Measurements from ENCODE around the gene TDP2.
"Not testable (repeated sequence)": the region's sequence is repeated elsewhere in the genome, so short reads cannot be mapped to it uniquely, and the experiment has no call there.

TDP2 gene

DNA sequence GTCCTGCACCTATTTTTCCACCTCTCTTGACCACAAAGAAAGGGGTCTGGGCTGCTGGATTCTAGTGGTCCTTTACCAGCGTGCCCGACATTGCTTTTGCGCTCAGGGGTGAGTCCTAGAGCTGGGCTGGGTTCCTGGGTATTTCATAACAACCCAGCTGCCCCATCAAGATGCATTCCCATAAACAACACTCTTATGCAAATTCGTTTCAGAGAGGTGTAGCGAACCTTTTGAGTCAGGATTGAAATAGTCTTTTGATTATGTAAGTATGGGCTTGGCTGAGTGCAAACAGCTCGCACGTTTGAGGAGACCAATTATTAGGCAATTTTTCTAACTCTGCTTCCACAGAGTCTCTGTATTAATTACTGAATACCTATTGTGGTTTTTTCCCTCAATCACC is 13.9 kb upstream of the TDP2 start:
- DNase-seq: no peak

DNA sequence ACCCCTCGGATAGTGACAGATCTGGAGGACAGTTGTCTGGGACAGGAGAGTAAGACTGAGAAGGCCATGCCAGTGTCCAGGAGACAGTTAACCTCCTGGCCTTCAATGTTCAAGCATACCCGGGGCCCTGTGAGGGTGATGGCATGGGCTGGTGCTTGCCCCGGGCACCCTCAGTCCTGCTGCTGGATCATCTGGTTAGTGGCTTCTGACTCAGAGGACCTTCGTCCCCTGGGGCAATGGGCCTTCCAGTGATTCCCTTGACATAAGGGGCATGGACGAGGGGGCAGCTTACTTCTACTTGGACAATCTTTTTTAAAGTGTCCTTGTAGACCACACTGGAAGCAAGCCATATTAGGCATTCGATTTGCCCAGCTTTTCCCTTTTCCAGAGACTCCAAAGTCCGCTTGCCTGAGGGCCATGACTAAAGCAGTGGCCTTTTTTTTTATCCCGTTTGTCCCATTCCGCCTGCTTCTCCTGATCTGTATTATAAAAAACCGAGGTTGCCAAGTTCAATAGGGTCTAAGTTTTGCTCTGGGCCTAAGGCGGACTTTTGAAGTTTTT is 12.2 kb upstream of the TDP2 start:
- not testable (repeated sequence) for DNase-seq

DNA sequence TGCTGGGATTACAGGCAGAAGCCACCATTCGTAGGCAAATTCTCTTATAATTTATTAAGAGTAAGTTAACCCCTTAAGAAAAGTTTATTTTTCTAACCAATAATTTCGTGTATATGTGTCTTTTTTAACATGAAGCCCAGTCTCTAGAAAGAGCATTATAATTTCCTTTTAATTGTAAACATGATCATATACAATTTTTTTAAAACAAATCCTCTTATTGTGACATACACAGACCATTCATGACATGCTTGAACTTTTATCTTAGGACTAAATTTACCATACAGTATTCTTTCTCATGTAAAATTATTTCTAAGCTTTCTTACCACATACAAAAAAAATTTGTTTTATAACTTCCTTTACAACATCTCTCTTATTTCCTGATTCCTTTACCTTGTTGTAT is 6.9 kb upstream of the TDP2 start:
- no peak for DNase-seq

DNA sequence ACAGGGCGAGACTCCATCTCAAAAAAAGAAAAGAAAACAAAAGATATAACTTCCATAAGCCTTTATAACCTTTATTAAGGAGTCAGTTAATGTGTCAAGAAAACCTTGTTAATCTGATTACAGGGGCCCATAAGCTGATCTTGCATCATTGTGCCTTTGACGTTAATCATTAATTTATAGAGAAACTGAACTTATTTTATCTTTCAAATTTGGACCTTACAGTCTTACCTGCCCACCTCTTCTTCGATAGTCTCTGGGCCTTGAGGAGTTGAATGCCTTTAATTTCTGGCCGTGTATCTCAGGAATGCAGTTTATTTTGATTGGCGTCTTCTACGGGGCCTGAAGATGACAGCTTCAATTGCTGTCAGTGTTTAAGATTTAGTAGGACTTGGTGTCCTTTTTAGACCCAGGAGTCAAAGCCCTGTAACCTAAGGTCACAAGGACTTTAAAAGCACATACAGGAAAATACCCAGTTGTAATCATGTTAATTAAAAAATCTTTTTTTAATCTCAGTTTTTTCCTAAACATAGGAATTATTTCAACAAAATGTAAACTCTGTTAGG is 6.0 kb upstream of the TDP2 start:
- no peak for DNase-seq

DNA sequence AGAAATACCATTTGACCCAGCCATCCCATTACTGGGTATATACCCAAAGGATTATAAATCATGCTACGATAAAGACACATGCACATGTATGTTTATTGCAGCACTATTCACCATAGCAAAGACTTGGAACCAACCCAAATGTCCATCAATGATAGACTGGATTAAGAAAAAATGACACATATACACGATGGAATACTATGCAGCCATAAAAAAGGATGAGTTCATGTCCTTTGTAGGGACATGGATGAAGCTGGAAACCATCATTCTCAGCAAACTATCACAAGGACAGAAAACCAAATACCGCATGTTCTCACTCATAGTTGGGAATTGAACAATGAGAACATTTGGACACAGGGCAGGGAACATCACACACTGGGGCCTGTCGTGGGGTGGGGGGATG is 4.4 kb upstream of the TDP2 start:
- not testable (repeated sequence) for DNase-seq

DNA sequence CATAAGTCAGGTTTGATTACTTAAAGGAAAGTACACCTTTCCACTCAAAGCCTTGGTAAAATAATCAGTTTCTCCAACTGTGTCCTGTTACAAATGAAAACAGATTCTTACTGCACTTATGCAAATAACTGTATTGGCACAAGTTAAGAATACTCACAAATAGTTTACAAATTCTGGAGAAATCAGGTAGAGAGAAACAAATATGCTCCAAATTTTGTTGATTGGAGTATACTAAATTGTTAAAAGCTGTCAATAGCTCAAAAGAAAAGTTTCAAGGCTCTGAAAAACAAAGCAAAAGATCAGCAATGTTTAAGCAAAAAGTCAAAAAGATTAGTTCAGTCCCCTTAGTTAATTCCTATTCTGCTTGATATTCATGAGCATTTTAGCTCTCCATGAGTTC is 3.8 kb upstream of the TDP2 start:
- not testable (repeated sequence) for DNase-seq

DNA sequence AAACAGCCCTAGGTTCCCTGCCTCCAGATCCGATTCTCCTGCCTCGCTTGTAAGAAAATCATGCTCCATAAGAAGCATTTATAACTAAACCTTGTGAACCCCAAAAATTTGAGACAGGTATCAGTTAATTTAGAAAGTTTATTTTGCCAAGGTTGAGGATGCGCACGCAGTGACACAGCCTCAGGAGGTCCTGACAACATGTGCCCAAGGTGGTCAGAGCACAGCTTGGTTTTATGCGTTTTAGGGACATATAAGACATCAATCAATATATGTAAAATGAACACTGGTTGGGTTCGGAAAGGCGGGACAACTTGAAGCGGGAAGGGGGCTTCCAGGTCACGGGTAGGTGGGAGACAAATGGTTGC is 2.3 kb upstream of the TDP2 start:
- no peak for DNase-seq

DNA sequence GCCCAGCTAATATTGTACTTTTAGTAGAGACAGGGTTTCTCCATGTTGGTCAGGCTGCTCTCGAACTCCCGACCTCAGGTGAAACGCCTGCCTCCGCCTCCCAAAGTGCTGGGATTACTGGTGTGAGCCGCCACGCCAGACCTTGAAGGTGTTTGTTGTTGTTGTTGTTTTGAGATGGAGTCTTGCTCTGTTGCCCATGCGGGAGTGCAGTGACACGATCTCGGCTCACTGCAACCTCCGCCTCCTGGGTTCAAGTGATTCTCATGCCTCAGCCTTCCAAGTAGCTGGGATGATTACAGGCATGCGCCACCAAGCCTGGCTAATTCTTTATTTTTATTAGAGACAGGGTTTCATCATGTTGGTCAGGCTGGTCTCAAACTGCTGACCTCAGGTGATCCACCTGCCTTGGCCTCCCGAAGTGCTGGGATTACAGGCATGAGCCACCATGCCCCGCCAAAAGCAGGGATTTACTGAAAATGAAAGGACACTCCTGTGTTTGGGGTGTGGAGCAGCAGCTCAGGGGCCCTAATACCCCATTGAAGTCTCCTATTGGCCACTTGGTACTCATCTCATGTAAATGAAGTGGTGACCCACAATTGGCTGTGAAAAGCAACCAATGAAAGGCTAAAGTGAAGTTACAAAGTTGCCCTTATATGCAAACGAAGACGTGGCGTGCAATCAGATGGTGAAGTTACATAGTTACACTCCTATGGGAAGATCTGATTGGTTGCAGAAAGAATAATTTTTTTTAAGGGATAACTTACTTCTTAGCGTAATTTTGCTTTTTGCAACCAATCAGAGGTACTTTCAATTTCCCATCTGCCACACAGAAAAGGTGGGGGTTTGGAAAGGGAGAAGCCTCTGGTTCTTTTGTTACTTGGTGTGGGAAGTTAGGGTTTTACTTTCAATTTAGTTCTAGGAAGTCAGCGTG is 1.6 kb upstream of the TDP2 start:
- not testable (repeated sequence) for DNase-seq

DNA sequence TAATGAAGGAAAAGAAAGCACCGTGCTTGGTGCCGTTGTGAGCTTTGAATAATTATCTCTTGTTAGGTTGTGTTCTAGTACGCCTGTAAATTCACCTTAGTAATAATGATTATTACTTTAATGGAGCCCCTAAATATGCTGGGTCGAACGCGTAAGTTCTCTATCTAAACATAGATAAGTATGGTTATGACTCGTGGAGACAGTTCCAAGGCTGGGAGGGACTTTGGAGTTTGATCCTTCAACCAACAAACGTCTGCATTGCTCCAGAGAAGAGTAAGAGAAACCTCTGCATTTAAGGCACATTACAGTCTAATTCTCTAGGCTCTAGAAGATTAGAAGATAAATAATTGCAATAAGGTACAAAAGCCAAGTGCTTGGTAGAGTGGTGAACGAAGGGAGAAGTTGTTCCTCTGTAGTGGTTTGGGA is 692 bp upstream of the TDP2 start:
- no peak for DNase-seq

DNA sequence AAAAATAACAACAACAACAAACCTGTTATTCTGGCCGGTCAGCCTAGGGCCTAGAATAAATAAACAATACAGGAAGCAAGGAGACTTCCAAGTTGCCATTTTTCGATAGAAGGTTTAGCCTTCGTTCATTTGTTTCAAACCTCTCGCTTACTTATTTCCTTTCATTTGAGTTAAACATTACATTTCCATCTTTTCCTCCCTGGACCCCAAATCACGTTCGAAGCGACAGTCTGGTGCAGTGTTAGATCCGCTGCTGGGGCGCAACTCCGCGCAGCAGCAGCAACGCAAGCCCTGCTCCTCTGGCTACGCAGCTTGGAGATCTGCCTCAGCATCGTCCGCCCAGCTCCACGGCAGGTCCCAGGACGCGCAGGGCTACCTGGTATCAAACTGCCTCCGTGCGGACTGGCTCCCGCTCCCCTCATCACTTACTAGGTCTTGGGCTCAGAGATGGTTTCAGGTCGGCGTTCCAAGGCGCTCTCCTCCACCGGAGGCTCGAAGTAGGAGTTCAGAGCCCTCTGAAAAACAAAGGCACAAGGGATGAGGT is 530 bp downstream of the TDP2 start:
- no peak for DNase-seq

DNA sequence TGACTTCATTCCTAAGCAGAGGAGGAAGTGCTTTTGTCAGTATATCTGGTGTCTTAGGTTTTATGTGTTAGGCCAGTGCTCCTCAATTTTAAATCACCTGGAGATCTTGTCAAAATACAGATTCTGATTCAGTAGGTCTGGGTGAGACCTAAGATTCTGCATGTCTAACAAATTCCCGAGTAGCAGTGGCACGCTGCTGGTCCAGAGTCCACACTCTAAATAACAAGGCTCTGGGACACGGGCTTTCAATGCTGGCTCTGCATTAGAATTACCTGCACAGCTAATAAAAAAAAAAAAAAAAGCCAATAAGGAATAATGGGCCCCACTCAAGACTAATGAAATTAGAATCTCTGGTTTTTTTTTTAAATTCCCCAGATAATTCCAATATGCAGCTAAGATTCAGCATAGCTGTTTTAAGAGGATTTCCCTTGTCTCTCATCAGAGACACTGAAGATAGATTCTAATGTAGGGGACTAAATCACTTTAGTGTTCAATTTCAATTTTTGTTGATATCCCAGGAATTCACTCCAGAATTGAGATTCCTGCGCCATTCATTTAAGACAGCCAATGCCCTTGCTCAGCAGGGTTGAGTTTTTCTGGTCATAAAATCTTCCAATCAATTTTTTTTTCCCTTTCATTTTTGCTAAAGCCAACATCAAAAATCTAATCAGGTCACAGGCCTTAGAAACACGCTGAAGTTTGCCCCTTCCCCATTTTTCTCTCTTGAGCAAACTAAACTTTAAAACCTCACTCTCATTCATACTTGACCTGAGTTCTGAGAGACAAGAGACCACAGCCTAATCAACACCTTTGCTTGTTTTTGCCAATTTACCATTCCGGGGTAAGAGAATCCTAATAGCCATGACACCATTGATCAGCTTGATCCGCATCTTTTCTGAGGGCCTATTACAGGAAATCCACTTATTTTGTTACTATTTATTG is 2.4 kb downstream of the TDP2 start:
- DNase-seq: no peak

DNA sequence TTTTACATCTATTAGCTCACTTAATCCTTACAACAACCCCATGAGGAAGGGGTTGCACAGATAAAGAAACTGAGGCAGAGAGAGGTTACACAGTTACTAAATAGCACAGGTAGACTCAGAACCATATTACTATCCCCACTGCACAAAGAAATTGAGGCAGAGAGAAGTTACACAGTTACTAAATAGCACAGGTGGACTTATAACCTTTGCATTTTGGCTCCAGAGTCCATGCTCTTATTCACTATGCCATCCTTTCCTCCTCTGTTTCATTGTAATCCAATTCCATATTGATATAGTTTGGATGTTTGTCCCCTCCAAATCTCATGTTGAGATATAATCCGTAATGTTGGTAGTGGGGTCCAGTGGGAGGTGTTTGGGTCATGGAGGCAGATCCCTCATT is 3.5 kb downstream of the TDP2 start:
- no peak for DNase-seq

DNA sequence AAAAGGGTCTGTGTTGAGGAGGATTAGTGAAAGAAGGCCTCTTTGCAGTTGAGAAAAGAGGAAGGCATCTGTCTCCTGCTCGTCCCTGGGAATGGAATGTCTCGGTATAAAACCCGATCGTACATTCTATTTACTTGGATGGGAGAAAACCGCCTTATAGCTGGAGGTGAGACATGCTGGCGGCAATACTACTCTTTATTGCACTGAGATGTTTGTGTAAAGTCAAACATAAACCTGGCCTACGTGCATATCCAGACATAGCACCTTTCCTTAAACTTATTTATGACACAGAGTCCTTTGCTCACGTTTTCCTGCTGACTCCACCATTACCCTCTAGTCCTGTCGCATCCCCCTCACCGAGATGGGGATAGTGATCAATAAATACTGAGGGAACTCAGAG is 4.5 kb downstream of the TDP2 start:
- no peak for DNase-seq

DNA sequence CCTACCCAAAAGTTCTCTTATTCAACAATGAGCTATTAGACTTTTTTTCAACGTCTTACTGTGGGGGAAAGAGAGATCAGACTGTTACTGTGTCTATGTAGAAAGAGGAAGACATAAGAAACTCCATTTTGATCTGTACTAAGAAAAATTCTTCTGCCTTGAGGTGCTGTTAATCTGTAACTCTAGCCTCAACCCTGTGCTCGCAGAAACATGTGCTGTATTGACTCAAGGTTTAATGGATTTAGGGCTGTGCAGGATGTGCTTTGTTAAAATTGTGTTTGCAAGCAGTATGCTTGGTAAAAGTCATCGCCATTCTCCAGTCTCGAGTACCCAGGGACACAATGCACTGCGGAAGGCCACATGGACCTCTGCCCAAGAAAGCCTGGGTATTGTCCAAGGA is 4.9 kb downstream of the TDP2 start:
- DNase-seq: not testable (repeated sequence)

DNA sequence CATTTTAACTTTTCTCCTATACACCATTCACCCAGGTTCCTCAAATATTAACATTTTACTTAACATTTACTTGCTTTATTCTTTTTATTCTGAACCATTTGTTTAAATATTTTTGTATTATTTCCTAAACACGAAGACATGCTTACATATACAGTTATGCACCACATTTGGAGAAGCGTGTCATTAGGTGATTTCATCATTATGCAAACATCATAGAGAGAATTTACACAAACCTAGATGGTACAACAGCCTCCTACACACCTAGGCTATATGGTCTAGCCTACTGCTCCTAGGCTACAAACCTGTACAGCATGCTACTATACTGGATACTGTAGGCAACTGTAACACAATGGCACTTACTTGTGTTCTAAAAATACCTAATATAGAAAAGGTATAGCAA is 6.6 kb downstream of the TDP2 start:
- no peak for DNase-seq

DNA sequence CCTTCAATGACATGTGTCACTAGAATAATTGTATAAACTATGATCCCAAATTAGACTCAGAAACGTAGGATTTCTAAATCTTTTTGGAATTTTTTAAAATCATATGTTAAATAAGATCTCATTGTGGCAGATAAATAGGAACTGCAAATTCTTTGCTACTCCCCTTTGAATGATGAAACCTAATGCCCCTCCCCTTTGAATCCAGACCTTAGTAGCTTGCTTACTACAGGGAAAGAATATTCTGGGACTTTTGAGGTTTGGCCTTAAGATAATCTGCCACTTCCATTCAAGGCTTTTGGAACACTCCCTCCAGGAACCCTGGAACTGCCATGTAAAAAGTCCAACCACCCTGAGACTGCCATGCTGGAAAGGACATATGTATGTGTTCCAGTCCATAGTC is 7.1 kb downstream of the TDP2 start:
- DNase-seq: no peak

DNA sequence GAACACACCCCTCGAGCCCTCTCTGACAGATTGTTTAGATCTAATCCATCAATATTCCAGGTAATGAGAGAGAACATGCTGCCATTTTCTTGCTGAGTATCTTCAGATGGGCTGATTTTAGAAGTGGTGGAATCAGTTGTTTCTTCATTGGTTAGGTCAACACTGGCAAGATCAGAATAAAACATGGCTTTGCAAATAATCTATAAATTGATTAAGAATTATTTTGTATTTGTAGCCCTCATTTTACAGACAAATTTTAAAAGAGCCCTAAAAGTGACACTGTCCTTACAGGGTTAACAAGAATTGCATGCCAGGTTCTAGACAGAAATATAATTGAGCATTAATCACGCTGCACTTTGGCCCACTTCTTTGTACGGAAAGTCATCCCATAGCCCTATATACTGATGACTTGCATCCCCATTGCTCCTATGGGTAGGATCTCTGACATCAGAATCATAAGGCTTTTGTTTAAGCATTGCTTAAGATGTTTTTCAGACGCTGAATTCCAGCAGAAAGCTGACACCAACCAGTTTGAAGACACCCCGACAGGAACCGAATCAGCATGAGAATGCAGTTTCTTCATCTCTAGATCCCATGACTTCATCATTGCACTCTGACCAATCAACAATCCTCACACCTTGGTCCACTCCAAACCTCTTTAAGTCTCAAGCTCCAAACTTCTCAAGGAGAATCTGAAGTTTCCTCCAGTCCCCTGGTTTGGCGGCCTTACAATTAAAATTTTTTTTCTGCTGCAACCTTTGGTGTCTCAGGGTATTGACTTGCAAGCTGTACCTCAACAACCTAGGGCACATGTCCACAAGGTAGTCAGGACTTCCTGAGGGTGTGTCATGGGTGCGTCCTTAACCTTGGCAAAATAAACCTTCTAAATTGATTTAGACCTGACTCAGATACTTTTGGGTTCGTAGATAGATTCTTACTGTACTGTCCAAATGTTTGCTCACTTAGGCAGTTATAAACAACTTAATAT is 7.8 kb downstream of the TDP2 start:
- no peak for DNase-seq

DNA sequence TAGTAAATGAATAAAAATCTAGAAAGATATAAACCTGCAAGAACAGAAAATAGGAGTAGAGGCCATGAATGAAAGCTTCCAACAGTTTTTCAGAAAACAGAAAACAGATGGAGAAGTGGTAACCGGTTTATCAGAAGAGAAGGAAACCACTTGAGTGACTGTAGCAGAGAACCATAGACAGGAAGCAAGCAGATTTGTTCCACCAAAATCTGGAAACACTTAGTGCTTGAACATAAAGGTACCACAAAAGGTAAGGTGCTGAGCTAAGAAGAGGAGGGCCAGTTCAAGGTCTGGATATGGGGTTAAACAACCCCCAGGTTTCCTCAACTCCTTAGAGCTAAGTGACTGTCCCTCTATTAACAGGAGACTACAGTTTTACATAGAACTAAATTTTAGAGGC is 11.5 kb downstream of the TDP2 start:
- DNase-seq: no peak

DNA sequence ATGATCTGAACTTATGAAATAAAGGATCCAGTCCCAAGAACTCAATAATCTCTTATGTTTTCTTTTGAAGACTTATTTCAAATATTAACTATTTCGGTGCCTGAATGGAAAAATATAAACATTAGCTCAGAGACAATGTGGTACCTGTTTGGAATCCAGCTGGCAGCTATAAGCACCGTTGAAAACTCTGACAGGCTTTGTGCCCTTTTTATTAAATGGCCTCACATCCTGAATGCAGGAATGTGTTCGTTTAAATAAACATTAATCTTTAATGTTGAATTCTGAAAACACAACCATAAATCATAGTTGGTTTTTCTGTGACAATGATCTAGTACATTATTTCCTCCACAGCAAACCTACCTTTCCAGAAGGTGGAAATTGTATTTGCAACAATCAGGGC is 16.3 kb downstream of the TDP2 start:
- no peak for DNase-seq

DNA sequence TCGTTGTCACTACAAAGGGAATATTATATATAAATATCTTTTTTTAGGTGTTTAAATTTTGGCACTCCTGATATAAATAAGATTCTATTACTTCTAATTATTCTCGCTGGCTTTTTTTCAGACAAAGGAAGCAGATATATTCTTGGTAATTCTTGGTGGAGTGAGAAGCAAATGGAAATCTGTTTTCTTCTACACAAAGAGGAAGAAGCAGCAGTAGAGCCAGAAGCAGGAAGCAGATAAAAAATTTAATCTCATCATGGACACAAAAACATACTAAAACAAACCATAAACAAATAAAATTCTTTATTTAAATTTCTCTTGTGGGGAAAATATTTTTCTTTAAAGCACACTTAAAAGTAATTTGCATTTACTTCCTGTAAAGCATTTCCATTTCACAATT is 17.0 kb downstream of the TDP2 start:
- no peak for DNase-seq

DNA sequence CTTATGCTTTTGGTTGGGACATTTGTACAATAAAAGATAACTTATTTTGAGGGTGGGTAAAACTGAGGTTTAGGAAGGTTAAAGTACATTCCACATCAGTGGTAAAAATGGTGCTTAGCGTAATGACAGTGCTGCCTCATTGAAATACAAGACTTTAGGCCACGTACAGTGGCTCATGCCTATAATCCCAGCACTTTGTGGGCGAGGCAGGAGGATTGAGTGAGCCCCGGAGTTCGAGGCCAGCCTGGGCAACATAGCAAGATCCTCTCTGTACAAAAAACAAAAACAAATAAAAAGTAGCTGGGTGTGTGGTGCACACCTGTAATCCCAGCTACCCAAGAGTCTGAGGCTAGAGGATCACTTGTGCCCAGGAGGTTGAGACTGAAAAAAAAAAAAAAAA is 18.4 kb downstream of the TDP2 start:
- no peak for DNase-seq

DNA sequence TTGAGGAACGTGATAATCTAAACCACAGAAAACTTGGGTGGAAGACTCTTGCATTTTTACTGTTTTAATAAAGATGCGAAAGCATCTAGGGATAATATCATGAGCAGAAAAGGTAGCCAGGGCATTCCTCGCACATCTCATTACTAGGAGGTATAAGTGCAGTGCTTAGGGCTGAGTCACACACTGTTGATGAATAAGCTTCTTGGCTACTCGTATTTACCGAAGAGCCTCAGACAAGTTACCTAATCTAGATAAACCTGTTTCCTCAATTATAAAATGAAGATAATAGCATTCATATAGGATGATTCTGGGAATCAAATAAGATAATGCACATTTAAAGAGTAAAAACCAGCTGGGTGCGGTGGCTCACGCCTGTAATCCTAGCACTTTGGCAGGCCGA is 19.9 kb downstream of the TDP2 start:
- no peak for DNase-seq
